Choroid plexus epithelial cell (primary cell): ENCODE data around the gene FMN1.

Experiments
- DNase-seq: peaks from one replicate; pipeline ENCODE4 v3.0.0-alpha.2; 2010; ENCODE audit warnings: low read depth
- H3K4me3 ChIP-seq: 2 replicates; pipeline ENCODE4 v1.5.1; 2011; ENCODE audit warnings: low read depth, mild to moderate bottlenecking, control low read depth, low read length, moderate library complexity
- TF ChIP-seq, protein P1 (sequence below): conservative IDR thresholded peaks from 2 replicates; pipeline ENCODE4 v1.5.1; 2011; ENCODE audit warnings: low read depth, mild to moderate bottlenecking, control low read depth, inconsistent platforms, low read length, moderate library complexity

The FMN1 gene

DNA sequence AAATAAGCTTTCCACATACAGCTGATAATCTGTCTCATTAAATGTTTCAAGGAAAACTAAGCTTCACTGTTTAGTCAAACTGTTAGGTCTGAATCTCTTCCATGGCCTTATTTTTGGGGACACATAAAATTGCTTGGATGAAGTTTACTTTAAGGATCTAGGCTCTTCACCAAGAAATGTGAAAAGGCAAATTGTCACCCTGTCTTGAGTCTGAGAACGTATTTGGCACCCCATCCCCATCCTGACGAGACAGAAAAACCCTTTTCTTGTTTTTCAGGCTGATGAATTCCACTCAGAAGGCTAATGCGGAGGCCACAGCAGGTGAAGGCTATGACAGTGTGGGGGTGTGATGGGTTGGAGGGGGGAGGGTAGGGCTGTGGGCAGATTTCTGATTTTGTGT is 250.1 kb downstream of the FMN1 start:
- DNase-seq: no peak
- TF ChIP-seq, protein P1, sequence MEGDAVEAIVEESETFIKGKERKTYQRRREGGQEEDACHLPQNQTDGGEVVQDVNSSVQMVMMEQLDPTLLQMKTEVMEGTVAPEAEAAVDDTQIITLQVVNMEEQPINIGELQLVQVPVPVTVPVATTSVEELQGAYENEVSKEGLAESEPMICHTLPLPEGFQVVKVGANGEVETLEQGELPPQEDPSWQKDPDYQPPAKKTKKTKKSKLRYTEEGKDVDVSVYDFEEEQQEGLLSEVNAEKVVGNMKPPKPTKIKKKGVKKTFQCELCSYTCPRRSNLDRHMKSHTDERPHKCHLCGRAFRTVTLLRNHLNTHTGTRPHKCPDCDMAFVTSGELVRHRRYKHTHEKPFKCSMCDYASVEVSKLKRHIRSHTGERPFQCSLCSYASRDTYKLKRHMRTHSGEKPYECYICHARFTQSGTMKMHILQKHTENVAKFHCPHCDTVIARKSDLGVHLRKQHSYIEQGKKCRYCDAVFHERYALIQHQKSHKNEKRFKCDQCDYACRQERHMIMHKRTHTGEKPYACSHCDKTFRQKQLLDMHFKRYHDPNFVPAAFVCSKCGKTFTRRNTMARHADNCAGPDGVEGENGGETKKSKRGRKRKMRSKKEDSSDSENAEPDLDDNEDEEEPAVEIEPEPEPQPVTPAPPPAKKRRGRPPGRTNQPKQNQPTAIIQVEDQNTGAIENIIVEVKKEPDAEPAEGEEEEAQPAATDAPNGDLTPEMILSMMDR: no peak

DNA sequence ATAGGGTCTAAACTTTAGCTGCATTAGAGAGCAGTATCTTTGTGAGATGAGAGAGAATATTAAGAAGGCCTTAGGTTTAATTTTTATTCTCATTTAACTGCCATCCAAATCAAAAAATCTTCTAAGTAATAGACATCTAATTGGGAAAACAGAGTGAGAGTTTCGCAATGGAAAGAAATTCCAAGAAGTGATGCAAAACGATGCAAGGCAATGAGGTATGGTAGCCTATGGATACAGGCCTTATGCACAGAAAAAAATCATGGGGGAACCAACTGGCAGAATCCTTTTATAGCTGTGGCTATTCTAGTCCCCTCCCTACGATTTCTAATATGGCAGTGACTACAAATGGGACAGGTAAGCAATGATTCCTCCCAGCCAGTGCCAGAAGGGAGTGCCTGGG is 250.8 kb downstream of the FMN1 start:
- TF ChIP-seq, protein P1: no peak

More for the DNA sequence above, 250.1 kb downstream of the FMN1 start:
- no peak overlapping the region for H3K4me3 ChIP-seq

DNA sequence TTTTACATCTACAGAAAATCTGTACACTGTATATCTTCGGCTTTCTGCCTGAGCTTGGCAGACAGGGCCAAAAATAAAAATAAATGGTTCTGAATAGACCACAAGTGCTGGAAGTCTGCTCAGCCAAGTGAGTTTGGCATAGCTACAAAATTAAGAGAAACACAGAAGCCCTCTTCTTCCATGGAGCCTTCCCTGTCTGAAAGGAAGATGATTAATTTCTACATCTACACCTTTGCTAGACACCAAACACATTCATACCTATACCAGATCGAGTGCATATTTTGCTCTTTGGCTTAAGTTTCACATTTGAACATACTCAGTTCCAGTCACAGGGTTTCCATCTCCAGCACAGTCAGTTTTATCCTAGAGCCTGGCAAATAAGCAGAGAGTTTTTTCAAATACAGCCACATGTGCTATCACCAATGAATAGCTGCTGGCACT is 252.1 kb downstream of the FMN1 start:
- TF ChIP-seq, protein P1: no peak
- DNase-seq: no peak
- H3K4me3 ChIP-seq: no peak overlapping the region

More for the DNA sequence above, 250.8 kb downstream of the FMN1 start:
- DNase-seq: peak; percentile 43
- H3K4me3 ChIP-seq: no peak overlapping the region

DNA sequence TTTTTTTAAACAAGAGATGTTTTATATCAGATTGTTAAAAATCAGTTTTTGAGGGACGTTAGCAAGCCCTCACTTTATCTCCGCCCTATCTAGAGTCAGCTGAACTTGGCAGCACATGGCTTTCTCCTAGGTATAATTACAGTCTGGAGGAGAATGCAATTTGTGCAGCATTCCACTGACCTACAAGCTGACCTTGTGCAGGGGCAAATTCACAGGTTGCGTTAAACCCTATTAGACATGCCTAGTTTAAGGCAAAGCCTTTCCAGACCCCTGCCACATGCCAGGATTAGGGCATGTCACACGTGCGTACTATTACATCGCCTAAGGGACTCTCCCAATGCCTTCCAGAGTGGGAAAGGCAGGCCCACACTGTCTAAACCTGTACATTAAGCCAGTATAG is 252.7 kb downstream of the FMN1 start:
- no peak overlapping the region for H3K4me3 ChIP-seq
- TF ChIP-seq, protein P1: no peak
- DNase-seq: no peak

DNA sequence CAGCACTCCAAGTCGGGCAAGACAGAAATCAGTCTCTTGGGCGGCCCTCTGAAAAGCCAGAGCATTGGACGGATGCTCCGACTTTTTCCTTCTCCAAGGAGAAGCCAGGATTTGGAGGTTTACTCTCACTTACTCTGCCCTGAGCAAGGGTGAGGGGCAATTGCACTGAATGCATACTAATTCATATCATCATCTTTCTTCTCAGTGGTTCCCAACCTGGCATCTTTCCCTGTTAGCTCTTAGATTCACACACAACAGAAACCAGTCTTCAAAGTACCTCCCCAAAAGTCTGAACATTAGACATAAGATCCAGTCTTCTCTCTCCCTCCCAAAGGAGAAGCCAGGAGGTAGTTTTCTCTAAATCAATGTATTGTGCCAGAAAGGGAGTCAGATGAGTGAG is 257.5 kb downstream of the FMN1 start:
- no peak for DNase-seq
- no peak overlapping the region for H3K4me3 ChIP-seq
- TF ChIP-seq, protein P1: no peak

DNA sequence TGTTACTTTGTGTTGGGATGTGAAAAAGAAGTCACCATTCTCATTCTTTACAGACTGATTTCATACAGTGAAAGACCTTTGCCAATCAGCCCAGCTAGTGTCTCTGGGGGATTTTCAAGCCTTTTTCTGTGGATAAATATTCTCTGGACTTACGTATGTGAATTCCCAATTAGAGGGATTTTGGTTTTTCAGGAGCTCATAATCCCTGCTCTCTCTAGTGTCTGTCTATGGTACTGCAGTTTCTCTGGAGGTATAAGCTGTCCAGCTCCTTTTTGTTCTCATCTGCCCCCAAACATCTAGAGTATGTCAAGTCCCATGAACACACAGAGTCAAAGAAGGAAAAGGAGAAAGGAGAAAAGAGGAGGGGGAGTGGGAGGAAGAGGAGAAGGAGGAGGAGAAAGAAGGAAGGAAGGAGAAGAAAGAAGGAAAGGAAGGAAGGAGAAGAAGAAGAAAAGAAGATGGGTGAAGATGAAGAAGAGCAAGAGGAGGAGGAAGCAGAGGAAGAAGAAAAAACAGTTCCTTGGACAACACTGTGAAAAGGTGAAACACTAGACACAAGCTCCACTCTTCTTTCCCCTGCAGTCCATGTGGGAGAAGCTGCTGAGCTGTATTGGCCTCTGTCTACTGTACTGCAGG is 258.1 kb downstream of the FMN1 start:
- DNase-seq: peak; percentile 86
- H3K4me3 ChIP-seq: no peak overlapping the region
- TF ChIP-seq, protein P1: peak; percentile 72

DNA sequence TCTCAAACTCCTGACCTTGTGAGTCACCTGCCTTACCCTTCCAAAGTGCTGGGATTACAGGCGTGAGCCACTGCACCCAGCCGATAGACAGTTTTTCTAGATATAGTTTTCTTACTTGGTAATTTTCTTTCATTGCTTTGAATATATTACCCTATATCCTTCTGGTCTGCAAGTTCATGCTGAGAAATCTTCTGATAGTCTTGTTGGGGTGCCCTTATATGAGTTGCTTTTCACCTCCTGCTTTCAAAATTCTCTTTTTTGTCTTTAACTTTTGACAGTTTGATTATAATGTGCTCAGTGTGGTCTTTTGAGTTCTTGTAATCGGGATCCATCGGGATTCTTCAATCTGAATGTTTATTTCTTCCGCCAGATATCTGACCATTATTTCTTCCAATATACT is 259.4 kb downstream of the FMN1 start:
- DNase-seq: no peak
- H3K4me3 ChIP-seq: no peak overlapping the region
- TF ChIP-seq, protein P1: no peak
